Adrenal gland (tissue), 12 donors: ENCODE measurements around the gene TXNRD2. TPM values are rescaled to one million over a fixed set of nuclear protein-coding genes. Genes with fewer than 3 reads are reported as not detected.

ENCODE experiments used
- DNase-seq, 7 donors: peaks; one replicate each; pipeline ENCODE4 v3.0.0-alpha.2; 2019 to 2020
- H3K27ac ChIP-seq, 5 donors: fragments of 200-600 bp; sonication (generic) in 4 of 5; 1 replicate in 3 of 5; 2 replicates in 2 of 5; pipeline versions ENCODE4 v1.5.1 to v1.8.0; 2016 to 2020; ENCODE audit warnings: mild to moderate bottlenecking in 1 of 5
- H3K27me3 ChIP-seq: fragments of 200-600 bp; 2 replicates; pipeline ENCODE4 v1.8.0; 2021
- H3K36me3 ChIP-seq, 2 donors: fragments of 200-600 bp; replicated peaks in 1 of 2; 1 replicate in 1 of 2; 2 replicates in 1 of 2; pipeline versions ENCODE4 v1.5.1 to v1.8.0; 2018 to 2022
- H3K4me1 ChIP-seq, 2 donors: fragments of 200-600 bp; replicated peaks in 1 of 2; 1 replicate in 1 of 2; 2 replicates in 1 of 2; pipeline versions ENCODE4 v1.5.1 to v1.8.0; 2018 to 2021
- H3K4me3 ChIP-seq, 4 donors: fragments of 200-600 bp; sonication (generic) in 3 of 4; one replicate each; pipeline ENCODE4 v1.5.1; 2016 to 2018
- H3K9me3 ChIP-seq, 3 donors: fragments of 200-600 bp; sonication (generic) in 1 of 3; replicated peaks in 1 of 3; 1 replicate in 2 of 3; 2 replicates in 1 of 3; pipeline versions ENCODE4 v1.5.1 to v1.8.0; 2016 to 2021
- POLR2A ChIP-seq, 2 donors: fragments of 450-650 bp; IDR thresholded peaks; one replicate each; pipeline ENCODE4 v1.6.1; 2017; ENCODE audit warnings: antibody characterized with exemption in 2 of 2, mild to moderate bottlenecking in 2 of 2, moderate library complexity in 1 of 2
- WGBS, 4 donors: extraction: QIAGEN DNeasy Blood & Tissue Kit in 2 of 4; methylation state at CpG; one replicate each; pipeline versions ENCODE4 v1.1.5 to v1.1.7; 2013 to 2017; 5-methylcytosine and 5-hydroxymethylcytosine counted together
- intact Hi-C, 2 donors: fragments of 100-400 bp; cut with DNase I; formaldehyde crosslinking; loops; one replicate each; pipeline versions ENCODE4 v1.14.1 to v1.15.0; 2022 to 2023
- polyA plus RNA-seq, 3 donors: library from polyadenylated mRNA; stranded (reverse); fragments of 200-250 nt in 2 of 3; fragments of 350-450 nt in 1 of 3; fragmentation: Illumina TruSeq in 1 of 3; extraction: RNeasy Lipid Tissue Mini Kit (QIAGEN cat#74804) in 1 of 3; gene quantifications; one replicate each; pipeline ENCODE4 v1.2.3, GENCODE V29; 2013 to 2014
- total RNA-seq, 9 donors: library from RNA; depleted of rRNA in 4 of 9; stranded (reverse); fragments of >200 nt in 4 of 9; fragments of 120-200 nt in 1 of 9; fragmentation: NEBNext Ultra II Directional in 1 of 9; extraction: Animal tissue kit (Norgen Biotek cat#: 25700) in 1 of 9; gene quantifications; one replicate each; pipeline versions ENCODE4 v1.1.0 to v1.2.4, GENCODE V29; 2013 to 2023
- TF ChIP-seq, protein P1 (sequence below), 6 experiments: fragments of 450-650 bp in 4 of 6; fragments of 200-600 bp in 2 of 6; sonication (generic) in 1 of 6; IDR thresholded peaks; 1 replicate in 5 of 6; 2 replicates in 1 of 6; pipeline versions ENCODE4 v1.5.1 to v1.8.0; 2016 to 2021; ENCODE audit warnings: antibody characterized with exemption in 6 of 6, mild to moderate bottlenecking in 2 of 6, moderate library complexity in 1 of 6
- donor health status: healthy with polysubstance abuse.
- donor health status: Bipolar disorder and iron deficiency.
- donor health status: DM: yes; HTN: yes; CAD: no.
- donor health status: DM: no; HTN: no; CAD: no.
- donor health status: DM: no; HTN: no; CAD: no.
- donor health status: DM: yes; HTN: yes; CAD: no.

The TXNRD2 gene
- total and polyA plus RNA-seq, 12 donors = 39.6 to 171 (median 59.5) TPM

DNA sequence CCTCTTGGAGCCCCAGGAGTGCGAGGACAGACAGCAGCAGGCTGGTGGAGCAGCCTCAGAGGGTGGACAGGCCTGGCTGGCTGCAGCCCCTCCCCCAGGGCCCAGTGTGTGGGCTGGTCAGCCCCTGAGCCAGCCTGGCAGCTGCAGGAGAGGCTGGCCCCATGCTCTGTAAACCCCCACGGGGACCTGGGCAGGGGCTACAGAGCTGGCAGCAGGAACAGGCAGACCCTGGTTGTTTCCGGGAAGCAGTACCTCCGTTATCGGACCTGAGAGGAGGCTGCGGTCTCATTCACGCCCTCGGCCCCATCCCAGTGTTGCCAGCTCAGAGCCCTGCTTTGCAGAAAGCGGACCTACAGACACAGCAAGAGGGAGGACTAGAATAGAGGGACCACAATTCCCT is 38.6 kb downstream of the TXNRD2 start:
- TF ChIP-seq POLR2A (IDR thresholded peaks at IDR 0.05) = no peak
- TF ChIP-seq, protein P1, sequence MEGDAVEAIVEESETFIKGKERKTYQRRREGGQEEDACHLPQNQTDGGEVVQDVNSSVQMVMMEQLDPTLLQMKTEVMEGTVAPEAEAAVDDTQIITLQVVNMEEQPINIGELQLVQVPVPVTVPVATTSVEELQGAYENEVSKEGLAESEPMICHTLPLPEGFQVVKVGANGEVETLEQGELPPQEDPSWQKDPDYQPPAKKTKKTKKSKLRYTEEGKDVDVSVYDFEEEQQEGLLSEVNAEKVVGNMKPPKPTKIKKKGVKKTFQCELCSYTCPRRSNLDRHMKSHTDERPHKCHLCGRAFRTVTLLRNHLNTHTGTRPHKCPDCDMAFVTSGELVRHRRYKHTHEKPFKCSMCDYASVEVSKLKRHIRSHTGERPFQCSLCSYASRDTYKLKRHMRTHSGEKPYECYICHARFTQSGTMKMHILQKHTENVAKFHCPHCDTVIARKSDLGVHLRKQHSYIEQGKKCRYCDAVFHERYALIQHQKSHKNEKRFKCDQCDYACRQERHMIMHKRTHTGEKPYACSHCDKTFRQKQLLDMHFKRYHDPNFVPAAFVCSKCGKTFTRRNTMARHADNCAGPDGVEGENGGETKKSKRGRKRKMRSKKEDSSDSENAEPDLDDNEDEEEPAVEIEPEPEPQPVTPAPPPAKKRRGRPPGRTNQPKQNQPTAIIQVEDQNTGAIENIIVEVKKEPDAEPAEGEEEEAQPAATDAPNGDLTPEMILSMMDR (IDR thresholded peaks at IDR 0.05) = no peak
- intact Hi-C loops = no loop called here
- H3K9me3 ChIP-seq = no peaks in the 10 kb centered on the region

DNA sequence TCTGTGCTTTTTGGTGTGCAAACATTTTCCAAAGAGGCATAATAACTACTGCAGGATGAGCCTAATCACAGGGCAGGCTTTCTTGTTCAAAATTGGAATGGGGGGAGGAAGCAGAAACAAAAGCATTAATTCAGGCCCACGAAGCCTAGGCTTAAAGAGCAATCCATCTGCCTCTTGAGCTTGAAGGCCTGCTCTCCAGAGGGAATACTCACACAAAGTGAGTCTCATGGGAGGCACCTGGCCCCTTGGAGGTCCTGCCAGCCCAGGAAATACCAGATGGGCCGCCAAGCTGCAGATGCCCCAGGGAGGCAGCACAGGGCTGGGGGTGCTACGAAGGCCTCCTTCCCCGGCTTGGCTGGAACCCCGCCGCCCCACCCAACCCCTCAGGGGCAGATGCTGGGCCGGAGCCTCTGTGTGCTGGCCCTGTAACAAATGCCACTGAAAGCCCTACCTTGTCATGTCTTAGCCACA is 39.3 kb downstream of the TXNRD2 start:
- WGBS, 4 donors = 94 to 100% (median 96%) methylated on average over 1 to 7 of the region's 7 CpGs
- H3K36me3 ChIP-seq = peaks cover 0 to 15% of the 10 kb centered on the region in 2 donors
- no peak for DNase-seq
- no peaks in the 10 kb centered on the region for H3K27me3 ChIP-seq
- H3K9me3 ChIP-seq = no peaks in the 10 kb centered on the region
- no peak for TF ChIP-seq POLR2A (IDR thresholded peaks at IDR 0.05)
- TF ChIP-seq, protein P1 (IDR thresholded peaks at IDR 0.05) = no peak
- no peak overlapping the region for H3K27ac ChIP-seq
- H3K4me1 ChIP-seq = no peaks in the 10 kb centered on the region
- H3K4me3 ChIP-seq = no peak overlapping the region
- intact Hi-C loops = no loop called here

More for the DNA sequence above, 38.6 kb downstream of the TXNRD2 start:
- Histone ChIP-seq H3K27me3 (no peaks in the 10 kb centered on the region), H3K4me1 (no peaks in the 10 kb centered on the region), H3K36me3 (peaks cover 0 to 12% of the 10 kb centered on the region in 2 donors), H3K27ac (no peak overlapping the region), H3K4me3 (no peak overlapping the region)
- no peak for DNase-seq
- 92 to 100% (median 95%) methylated on average over 5 to 9 of the region's 9 CpGs for WGBS, 4 donors

DNA sequence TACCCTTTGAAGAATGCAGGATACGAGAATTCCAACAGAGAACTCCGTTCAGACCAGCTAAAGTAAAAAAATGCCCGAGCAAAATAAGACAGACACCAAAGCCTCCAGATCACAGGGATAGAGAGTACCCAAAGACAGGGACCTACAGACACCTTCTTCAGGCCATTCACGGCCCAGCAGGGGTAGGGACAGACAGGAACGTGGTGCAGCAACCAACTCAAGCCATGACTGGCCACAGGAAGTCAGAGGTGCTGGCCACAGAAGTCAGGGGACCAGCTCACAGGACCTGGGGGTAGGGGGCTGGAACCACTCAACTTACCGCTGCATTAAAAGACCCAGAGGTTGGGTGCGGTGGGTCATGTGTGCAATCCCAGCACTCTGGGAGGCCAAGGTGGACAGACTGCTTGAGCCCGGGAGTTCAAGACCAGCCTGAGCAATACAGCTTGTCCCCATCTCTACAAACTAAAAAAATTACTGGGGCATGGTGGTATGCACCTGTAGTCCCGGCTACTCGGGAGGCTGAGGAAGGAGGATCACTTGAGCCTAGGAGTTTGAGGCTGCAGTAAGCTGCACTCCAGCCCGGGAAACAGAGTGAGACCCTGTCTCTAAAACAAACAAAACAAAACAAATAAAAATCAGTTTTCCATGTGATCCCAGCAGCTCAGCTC is 39.9 kb downstream of the TXNRD2 start:
- WGBS, 4 donors = 88 to 95% (median 94%) methylated on average over 9 to 11 of the region's 11 CpGs
- intact Hi-C loops = no loop called here

DNA sequence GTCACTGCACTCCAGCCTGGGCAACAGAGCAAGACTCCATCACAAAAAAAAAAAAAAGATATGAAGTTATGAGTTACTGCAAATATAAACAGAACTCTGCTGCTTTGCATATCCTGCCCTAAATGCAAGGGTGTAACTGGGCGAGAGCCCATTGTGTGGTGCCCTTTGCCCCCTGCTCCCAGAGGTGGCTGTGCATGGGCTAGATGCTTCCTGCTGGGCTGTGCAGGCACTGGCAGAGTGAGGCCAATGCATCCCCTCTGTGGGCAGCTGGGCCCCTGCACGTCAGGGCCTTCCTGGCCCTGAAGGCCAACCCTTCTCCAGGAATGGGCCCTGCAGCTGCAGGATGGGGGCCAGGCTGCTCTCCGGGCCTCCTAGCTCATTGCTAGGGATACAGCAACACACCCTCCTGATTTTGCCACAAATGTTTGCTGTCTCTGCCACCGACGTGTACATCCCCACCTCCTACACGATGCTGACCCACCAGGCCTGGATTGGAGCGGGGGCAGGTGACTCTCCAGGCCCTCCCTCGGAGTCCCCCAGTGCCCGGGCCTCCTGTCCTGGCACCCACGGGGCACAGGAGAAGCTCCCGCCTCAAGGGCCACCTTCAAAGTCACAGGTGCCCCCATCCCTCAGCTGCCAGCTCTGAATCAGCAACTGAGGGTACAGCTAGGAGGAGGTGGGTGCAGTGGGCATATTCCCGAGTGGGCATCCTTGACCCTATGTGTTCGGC is 40.7 kb downstream of the TXNRD2 start:
- Histone ChIP-seq H3K4me1 (no peaks in the 10 kb centered on the region), H3K36me3 (peaks cover 0 to 15% of the 10 kb centered on the region in 2 donors), H3K9me3 (no peaks in the 10 kb centered on the region), H3K27ac (no peak overlapping the region), H3K4me3 (no peak overlapping the region), H3K27me3 (no peaks in the 10 kb centered on the region)
- intact Hi-C loops = no loop called here
- 76 to 90% (median 82%) methylated on average over 8 to 13 of the region's 13 CpGs for WGBS, 4 donors
- TF ChIP-seq POLR2A (IDR thresholded peaks at IDR 0.05) = no peak
- TF ChIP-seq, protein P1 (IDR thresholded peaks at IDR 0.05) = no peak
- no peak for DNase-seq

More for the DNA sequence above, 39.9 kb downstream of the TXNRD2 start:
- peaks cover 0 to 15% of the 10 kb centered on the region in 2 donors for H3K36me3 ChIP-seq
- no peak for DNase-seq
- no peak overlapping the region for H3K27ac ChIP-seq
- H3K4me1 ChIP-seq = no peaks in the 10 kb centered on the region
- no peak overlapping the region for H3K4me3 ChIP-seq
- H3K9me3 ChIP-seq = no peaks in the 10 kb centered on the region
- H3K27me3 ChIP-seq = no peaks in the 10 kb centered on the region
- TF ChIP-seq, protein P1 (IDR thresholded peaks at IDR 0.05) = no peak
- TF ChIP-seq POLR2A (IDR thresholded peaks at IDR 0.05) = no peak
